GM23338 (cell line): ENCODE measurements around the gene SPACA1. TPM values are rescaled to one million over a fixed set of nuclear protein-coding genes. Genes with fewer than 3 reads are reported as not detected.

Source experiments
- ATAC-seq: fragments of 200-7000 bp; cut with Tn5 transposase; 3 replicates; pipeline ENCODE4 v1.9.1; 2020
- DNase-seq: peaks from one replicate; pipeline ENCODE4 v3.0.0-alpha.2; 2015; ENCODE audit warnings: low spot score
- H2AFZ ChIP-seq: fragments of 200-600 bp; sonication (generic); 2 replicates; pipeline ENCODE4 v1.8.0; 2016; ENCODE audit warnings: antibody characterized with exemption, mild to moderate bottlenecking, moderate library complexity
- H3F3A ChIP-seq: fragments of 200-600 bp; sonication (generic); replicated peaks from 2 replicates; pipeline ENCODE4 v1.8.0; 2017; ENCODE audit warnings: antibody characterized with exemption, mixed run types, low read depth
- H3K27ac ChIP-seq: fragments of 200-600 bp; sonication (generic); 2 replicates; pipeline ENCODE4 v1.6.1; 2016; ENCODE audit warnings: low read depth
- H3K27me3 ChIP-seq: fragments of 200-600 bp; sonication (generic); 2 replicates; pipeline ENCODE4 v1.8.0; 2016; ENCODE audit warnings: mild to moderate bottlenecking, mixed run types, moderate library complexity; ENCODE audit not compliant: insufficient read depth
- H3K36me3 ChIP-seq: fragments of 200-600 bp; sonication (generic); 2 replicates; pipeline ENCODE4 v1.8.0; 2016; ENCODE audit warnings: mild to moderate bottlenecking; ENCODE audit not compliant: insufficient read depth
- H3K4me1 ChIP-seq: fragments of 200-600 bp; sonication (generic); 2 replicates; pipeline ENCODE4 v1.8.0; 2016; ENCODE audit warnings: mild to moderate bottlenecking, moderate library complexity; ENCODE audit not compliant: insufficient read depth
- H3K4me2 ChIP-seq: fragments of 200-600 bp; sonication (generic); 2 replicates; pipeline ENCODE4 v1.7.1; 2017; ENCODE audit warnings: mixed run types
- H3K4me3 ChIP-seq: fragments of 200-600 bp; sonication (generic); 2 replicates; pipeline ENCODE4 v1.6.1; 2016; ENCODE audit warnings: mixed run types
- H3K79me2 ChIP-seq: fragments of 200-600 bp; sonication (generic); replicated peaks from 2 replicates; pipeline ENCODE4 v1.8.0; 2017; ENCODE audit warnings: mild to moderate bottlenecking; ENCODE audit not compliant: insufficient read depth
- H3K9me2 ChIP-seq: fragments of 200-600 bp; sonication (generic); 2 replicates; pipeline ENCODE4 v1.8.0; 2017; ENCODE audit not compliant: insufficient read depth
- H4K20me1 ChIP-seq: fragments of 200-600 bp; sonication (generic); replicated peaks from 2 replicates; pipeline ENCODE4 v1.8.0; 2017; ENCODE audit warnings: mild to moderate bottlenecking; ENCODE audit not compliant: insufficient read depth
- H3K27ac Mint-ChIP-seq: 2 replicates; pipeline ENCODE4 v1.8.0; 2020; ENCODE audit warnings: inconsistent platforms, mild to moderate bottlenecking, moderate library complexity, mixed read lengths
- H3K27me3 Mint-ChIP-seq: 3 replicates; pipeline ENCODE4 v1.8.0; 2022; ENCODE audit warnings: low read depth, mild to moderate bottlenecking, moderate library complexity, mixed read lengths, inconsistent platforms; ENCODE audit not compliant: insufficient read depth, poor library complexity
- H3K36me3 Mint-ChIP-seq: 3 replicates; pipeline ENCODE4 v1.8.0; 2021; ENCODE audit warnings: low read depth, mild to moderate bottlenecking, inconsistent platforms, moderate library complexity, mixed read lengths
- H3K4me1 Mint-ChIP-seq: 3 replicates; pipeline ENCODE4 v1.8.0; 2020; ENCODE audit warnings: mild to moderate bottlenecking, inconsistent platforms, mixed read lengths
- H3K4me3 Mint-ChIP-seq: 3 replicates; pipeline ENCODE4 v1.8.0; 2021; ENCODE audit warnings: moderate library complexity, mild to moderate bottlenecking, inconsistent platforms, mixed read lengths
- H3K9me3 Mint-ChIP-seq: 3 replicates; pipeline ENCODE4 v1.8.0; 2020; ENCODE audit warnings: moderate library complexity, mild to moderate bottlenecking, inconsistent platforms, mixed read lengths
- CREB1 ChIP-seq: fragments of 250-450 bp; sonication (Bioruptor Pico); IDR thresholded peaks from 2 replicates; pipeline ENCODE4 v1.5.0; 2020; ENCODE audit warnings: low read depth, mild to moderate bottlenecking, moderate library complexity
- EZH2 ChIP-seq: fragments of 200-600 bp; sonication (generic); IDR thresholded peaks from one replicate; pipeline ENCODE4 v1.8.0; 2017; ENCODE audit warnings: antibody characterized with exemption, mild to moderate bottlenecking, low read depth; ENCODE audit not compliant: unreplicated experiment
- EZH2phosphoT487 ChIP-seq: fragments of 200-600 bp; sonication (generic); IDR thresholded peaks from one replicate; pipeline ENCODE4 v1.8.1; 2018; ENCODE audit warnings: antibody characterized with exemption; ENCODE audit not compliant: unreplicated experiment
- JUNB ChIP-seq: IDR thresholded peaks from one replicate; pipeline ENCODE4 v1.6.1; 2016; ENCODE audit warnings: antibody characterized with exemption; ENCODE audit not compliant: unreplicated experiment
- NANOG ChIP-seq: IDR thresholded peaks from 2 replicates; pipeline ENCODE4 v1.6.1; 2016; ENCODE audit warnings: antibody characterized with exemption, borderline replicate concordance
- POLR2AphosphoS5 ChIP-seq: IDR thresholded peaks from 2 replicates; pipeline ENCODE4 v1.6.1; 2016; ENCODE audit warnings: antibody characterized with exemption, low read depth
- STAT1 ChIP-seq: IDR thresholded peaks from one replicate; pipeline ENCODE4 v1.6.1; 2016; ENCODE audit warnings: antibody characterized with exemption; ENCODE audit not compliant: unreplicated experiment
- ZNF114 ChIP-seq: fragments of 250-450 bp; sonication (Bioruptor Pico); IDR thresholded peaks from 2 replicates; pipeline ENCODE4 v1.5.0; 2020; ENCODE audit warnings: mild to moderate bottlenecking, moderate library complexity
- ZNF331 ChIP-seq: fragments of 250-450 bp; sonication (Bioruptor Pico); IDR thresholded peaks from 2 replicates; pipeline ENCODE4 v1.5.0; 2020; ENCODE audit warnings: low read depth, mild to moderate bottlenecking, moderate library complexity
- polyA plus RNA-seq: library from polyadenylated mRNA; unstranded; fragments of >200 nt; fragmentation: Nextera tagmentation; extraction: Ambion mirVana; gene quantifications from 2 replicates; pipeline ENCODE4 v1.2.1, GENCODE V29; 2016
- total RNA-seq: library from RNA; depleted of rRNA; stranded (reverse); fragments of >200 nt; shearing (Covaris generic); gene quantifications from 2 replicates; pipeline ENCODE4 v1.2.3, GENCODE V29; 2014
- TF ChIP-seq, protein P1 (sequence below): fragments of 250-450 bp; sonication (Bioruptor Pico); IDR thresholded peaks from 2 replicates; pipeline ENCODE4 v1.5.0; 2020; ENCODE audit warnings: mild to moderate bottlenecking, moderate library complexity
- TF ChIP-seq, protein P2 (sequence below): IDR thresholded peaks from 2 replicates; pipeline ENCODE4 v1.6.1; 2016; ENCODE audit warnings: antibody characterized with exemption
- TF ChIP-seq, protein P3 (sequence below): IDR thresholded peaks from one replicate; pipeline ENCODE4 v1.6.1; 2018; ENCODE audit warnings: antibody characterized with exemption; ENCODE audit not compliant: unreplicated experiment
- TF ChIP-seq, protein P4 (sequence below), 2 experiments: fragments of 200-600 bp in 1 of 2; sonication (generic) in 1 of 2; conservative IDR thresholded peaks; 2 replicates each; pipeline versions ENCODE4 v1.5.1 to v1.6.1; 2016 to 2017; ENCODE audit warnings: antibody characterized with exemption in 2 of 2, low read depth in 2 of 2, mild to moderate bottlenecking in 2 of 2, moderate library complexity in 1 of 2

Gene SPACA1
- total and polyA plus RNA-seq, 2 experiments from 2014 or later: not detected

DNA sequence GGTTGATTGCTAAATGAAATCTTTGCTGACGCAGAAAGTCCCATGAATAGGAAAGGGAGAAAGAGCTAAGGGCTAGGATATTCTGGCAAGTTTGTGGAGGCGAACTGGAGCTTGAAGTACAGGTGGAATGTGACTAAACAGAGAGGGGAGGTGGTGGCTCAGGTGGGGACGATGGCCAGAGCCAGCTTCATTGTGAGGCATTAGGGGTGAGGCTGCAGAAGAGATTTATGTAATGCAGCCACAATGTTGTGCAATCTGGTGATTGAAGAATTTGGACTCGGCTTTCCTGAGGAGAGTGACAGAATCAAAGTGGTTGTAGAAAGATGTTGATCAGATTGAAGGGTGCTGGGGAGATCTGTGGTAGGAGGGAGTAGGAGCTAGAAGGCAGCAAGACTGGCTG lies 42.9 kb upstream of the SPACA1 start:
- DNase-seq: no peak

More for the DNA sequence above, 42.9 kb upstream of the SPACA1 start:
- TF ChIP-seq, protein P1, sequence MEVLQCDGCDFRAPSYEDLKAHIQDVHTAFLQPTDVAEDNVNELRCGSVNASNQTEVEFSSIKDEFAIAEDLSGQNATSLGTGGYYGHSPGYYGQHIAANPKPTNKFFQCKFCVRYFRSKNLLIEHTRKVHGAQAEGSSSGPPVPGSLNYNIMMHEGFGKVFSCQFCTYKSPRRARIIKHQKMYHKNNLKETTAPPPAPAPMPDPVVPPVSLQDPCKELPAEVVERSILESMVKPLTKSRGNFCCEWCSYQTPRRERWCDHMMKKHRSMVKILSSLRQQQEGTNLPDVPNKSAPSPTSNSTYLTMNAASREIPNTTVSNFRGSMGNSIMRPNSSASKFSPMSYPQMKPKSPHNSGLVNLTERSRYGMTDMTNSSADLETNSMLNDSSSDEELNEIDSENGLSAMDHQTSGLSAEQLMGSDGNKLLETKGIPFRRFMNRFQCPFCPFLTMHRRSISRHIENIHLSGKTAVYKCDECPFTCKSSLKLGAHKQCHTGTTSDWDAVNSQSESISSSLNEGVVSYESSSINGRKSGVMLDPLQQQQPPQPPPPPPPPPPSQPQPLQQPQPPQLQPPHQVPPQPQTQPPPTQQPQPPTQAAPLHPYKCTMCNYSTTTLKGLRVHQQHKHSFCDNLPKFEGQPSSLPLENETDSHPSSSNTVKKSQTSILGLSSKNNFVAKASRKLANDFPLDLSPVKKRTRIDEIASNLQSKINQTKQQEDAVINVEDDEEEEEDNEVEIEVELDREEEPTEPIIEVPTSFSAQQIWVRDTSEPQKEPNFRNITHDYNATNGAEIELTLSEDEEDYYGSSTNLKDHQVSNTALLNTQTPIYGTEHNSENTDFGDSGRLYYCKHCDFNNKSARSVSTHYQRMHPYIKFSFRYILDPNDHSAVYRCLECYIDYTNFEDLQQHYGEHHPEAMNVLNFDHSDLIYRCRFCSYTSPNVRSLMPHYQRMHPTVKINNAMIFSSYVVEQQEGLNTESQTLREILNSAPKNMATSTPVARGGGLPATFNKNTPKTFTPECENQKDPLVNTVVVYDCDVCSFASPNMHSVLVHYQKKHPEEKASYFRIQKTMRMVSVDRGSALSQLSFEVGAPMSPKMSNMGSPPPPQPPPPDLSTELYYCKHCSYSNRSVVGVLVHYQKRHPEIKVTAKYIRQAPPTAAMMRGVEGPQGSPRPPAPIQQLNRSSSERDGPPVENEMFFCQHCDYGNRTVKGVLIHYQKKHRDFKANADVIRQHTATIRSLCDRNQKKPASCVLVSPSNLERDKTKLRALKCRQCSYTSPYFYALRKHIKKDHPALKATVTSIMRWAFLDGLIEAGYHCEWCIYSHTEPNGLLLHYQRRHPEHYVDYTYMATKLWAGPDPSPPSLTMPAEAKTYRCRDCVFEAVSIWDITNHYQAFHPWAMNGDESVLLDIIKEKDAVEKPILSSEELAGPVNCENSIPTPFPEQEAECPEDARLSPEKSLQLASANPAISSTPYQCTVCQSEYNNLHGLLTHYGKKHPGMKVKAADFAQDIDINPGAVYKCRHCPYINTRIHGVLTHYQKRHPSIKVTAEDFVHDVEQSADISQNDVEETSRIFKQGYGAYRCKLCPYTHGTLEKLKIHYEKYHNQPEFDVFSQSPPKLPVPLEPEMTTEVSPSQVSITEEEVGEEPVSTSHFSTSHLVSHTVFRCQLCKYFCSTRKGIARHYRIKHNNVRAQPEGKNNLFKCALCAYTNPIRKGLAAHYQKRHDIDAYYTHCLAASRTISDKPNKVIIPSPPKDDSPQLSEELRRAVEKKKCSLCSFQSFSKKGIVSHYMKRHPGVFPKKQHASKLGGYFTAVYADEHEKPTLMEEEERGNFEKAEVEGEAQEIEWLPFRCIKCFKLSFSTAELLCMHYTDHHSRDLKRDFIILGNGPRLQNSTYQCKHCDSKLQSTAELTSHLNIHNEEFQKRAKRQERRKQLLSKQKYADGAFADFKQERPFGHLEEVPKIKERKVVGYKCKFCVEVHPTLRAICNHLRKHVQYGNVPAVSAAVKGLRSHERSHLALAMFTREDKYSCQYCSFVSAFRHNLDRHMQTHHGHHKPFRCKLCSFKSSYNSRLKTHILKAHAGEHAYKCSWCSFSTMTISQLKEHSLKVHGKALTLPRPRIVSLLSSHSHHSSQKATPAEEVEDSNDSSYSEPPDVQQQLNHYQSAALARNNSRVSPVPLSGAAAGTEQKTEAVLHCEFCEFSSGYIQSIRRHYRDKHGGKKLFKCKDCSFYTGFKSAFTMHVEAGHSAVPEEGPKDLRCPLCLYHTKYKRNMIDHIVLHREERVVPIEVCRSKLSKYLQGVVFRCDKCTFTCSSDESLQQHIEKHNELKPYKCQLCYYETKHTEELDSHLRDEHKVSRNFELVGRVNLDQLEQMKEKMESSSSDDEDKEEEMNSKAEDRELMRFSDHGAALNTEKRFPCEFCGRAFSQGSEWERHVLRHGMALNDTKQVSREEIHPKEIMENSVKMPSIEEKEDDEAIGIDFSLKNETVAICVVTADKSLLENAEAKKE (CRISPR knock-in tag): no peak
- TF ChIP-seq JUNB: no peak
- no peak for TF ChIP-seq STAT1
- TF ChIP-seq EZH2: no peak
- TF ChIP-seq, protein P2, sequence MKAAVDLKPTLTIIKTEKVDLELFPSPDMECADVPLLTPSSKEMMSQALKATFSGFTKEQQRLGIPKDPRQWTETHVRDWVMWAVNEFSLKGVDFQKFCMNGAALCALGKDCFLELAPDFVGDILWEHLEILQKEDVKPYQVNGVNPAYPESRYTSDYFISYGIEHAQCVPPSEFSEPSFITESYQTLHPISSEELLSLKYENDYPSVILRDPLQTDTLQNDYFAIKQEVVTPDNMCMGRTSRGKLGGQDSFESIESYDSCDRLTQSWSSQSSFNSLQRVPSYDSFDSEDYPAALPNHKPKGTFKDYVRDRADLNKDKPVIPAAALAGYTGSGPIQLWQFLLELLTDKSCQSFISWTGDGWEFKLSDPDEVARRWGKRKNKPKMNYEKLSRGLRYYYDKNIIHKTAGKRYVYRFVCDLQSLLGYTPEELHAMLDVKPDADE: no peak
- no peak for TF ChIP-seq ZNF331 (CRISPR knock-in tag)
- no peak for TF ChIP-seq POLR2AphosphoS5
- TF ChIP-seq EZH2phosphoT487: no peak
- no peak for TF ChIP-seq NANOG
- no peak for TF ChIP-seq ZNF114 (CRISPR knock-in tag)
- no peak for TF ChIP-seq CREB1
- TF ChIP-seq, protein P3, sequence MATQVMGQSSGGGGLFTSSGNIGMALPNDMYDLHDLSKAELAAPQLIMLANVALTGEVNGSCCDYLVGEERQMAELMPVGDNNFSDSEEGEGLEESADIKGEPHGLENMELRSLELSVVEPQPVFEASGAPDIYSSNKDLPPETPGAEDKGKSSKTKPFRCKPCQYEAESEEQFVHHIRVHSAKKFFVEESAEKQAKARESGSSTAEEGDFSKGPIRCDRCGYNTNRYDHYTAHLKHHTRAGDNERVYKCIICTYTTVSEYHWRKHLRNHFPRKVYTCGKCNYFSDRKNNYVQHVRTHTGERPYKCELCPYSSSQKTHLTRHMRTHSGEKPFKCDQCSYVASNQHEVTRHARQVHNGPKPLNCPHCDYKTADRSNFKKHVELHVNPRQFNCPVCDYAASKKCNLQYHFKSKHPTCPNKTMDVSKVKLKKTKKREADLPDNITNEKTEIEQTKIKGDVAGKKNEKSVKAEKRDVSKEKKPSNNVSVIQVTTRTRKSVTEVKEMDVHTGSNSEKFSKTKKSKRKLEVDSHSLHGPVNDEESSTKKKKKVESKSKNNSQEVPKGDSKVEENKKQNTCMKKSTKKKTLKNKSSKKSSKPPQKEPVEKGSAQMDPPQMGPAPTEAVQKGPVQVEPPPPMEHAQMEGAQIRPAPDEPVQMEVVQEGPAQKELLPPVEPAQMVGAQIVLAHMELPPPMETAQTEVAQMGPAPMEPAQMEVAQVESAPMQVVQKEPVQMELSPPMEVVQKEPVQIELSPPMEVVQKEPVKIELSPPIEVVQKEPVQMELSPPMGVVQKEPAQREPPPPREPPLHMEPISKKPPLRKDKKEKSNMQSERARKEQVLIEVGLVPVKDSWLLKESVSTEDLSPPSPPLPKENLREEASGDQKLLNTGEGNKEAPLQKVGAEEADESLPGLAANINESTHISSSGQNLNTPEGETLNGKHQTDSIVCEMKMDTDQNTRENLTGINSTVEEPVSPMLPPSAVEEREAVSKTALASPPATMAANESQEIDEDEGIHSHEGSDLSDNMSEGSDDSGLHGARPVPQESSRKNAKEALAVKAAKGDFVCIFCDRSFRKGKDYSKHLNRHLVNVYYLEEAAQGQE: no peak
- TF ChIP-seq, protein P4, sequence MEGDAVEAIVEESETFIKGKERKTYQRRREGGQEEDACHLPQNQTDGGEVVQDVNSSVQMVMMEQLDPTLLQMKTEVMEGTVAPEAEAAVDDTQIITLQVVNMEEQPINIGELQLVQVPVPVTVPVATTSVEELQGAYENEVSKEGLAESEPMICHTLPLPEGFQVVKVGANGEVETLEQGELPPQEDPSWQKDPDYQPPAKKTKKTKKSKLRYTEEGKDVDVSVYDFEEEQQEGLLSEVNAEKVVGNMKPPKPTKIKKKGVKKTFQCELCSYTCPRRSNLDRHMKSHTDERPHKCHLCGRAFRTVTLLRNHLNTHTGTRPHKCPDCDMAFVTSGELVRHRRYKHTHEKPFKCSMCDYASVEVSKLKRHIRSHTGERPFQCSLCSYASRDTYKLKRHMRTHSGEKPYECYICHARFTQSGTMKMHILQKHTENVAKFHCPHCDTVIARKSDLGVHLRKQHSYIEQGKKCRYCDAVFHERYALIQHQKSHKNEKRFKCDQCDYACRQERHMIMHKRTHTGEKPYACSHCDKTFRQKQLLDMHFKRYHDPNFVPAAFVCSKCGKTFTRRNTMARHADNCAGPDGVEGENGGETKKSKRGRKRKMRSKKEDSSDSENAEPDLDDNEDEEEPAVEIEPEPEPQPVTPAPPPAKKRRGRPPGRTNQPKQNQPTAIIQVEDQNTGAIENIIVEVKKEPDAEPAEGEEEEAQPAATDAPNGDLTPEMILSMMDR (conservative IDR thresholded peaks at IDR 0.05; ENCODE audit: low read depth in 2 of 2): no peak
- Histone ChIP-seq H3K27ac (no peak overlapping the region), H3F3A (no peaks in the 10 kb centered on the region), H3K36me3 (no peaks in the 10 kb centered on the region), H3K4me3 (no peak overlapping the region), H3K27me3 (no peaks in the 10 kb centered on the region), H3K9me2 (peaks cover 5% of the 10 kb centered on the region; the same call in 1 of the 2 replicates), H4K20me1 (no peaks in the 10 kb centered on the region), H3K79me2 (no peaks in the 10 kb centered on the region), H2AFZ (0 out of 2 replicates have a peak overlapping the region, but pooled peaks have one; percentile 40), H3K4me2 (no peak overlapping the region), H3K4me1 (no peaks in the 10 kb centered on the region)
- Mint-ChIP-seq H3K36me3 (no peaks in the 10 kb centered on the region), H3K4me1 (peaks cover 2% of the 10 kb centered on the region; the same call in 1 of the 3 replicates), H3K9me3 (no peaks in the 10 kb centered on the region), H3K4me3 (no peak overlapping the region), H3K27me3 (no peaks in the 10 kb centered on the region), H3K27ac (no peak overlapping the region)
- ATAC-seq: no peak
